ENCODE data around the gene ZNF783.
"Not testable (repeated sequence)": the region's sequence is repeated elsewhere in the genome, so short reads cannot be mapped to it uniquely, and the experiment has no call there.

The ZNF783 gene

DNA sequence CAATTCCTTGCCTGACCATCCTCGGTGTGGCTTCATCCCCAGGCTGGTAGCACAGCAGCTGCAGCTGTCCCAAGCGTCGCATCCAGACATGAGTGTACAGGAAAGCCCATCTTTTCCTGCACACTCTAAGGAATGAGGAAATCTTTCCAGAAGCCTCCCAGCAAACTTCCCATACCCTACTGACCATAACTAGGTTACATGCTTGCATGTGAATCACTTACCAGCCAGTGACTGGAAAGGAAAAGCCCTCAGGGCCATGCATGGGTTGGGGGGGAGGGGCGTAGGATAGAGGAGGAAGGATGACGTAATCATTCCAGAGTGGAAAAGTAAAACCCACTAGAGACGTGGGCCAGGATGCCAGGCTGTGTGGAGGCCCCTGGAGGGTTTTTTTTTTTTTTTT, 41.5 kb upstream of the ZNF783 start:
- Histone ChIP-seq H3K27me3 (replicated peaks; ENCODE audit: control insufficient read depth, insufficient read depth, low read length) (no peaks in the 10 kb centered on the region), H3K36me3 (ENCODE audit: control insufficient read depth, insufficient read depth, low read length) (peaks cover 25% of the 10 kb centered on the region), H3K4me3 (replicated peaks; ENCODE audit: low read depth, low read length) (no peak overlapping the region)
- TF ChIP-seq, protein P1, sequence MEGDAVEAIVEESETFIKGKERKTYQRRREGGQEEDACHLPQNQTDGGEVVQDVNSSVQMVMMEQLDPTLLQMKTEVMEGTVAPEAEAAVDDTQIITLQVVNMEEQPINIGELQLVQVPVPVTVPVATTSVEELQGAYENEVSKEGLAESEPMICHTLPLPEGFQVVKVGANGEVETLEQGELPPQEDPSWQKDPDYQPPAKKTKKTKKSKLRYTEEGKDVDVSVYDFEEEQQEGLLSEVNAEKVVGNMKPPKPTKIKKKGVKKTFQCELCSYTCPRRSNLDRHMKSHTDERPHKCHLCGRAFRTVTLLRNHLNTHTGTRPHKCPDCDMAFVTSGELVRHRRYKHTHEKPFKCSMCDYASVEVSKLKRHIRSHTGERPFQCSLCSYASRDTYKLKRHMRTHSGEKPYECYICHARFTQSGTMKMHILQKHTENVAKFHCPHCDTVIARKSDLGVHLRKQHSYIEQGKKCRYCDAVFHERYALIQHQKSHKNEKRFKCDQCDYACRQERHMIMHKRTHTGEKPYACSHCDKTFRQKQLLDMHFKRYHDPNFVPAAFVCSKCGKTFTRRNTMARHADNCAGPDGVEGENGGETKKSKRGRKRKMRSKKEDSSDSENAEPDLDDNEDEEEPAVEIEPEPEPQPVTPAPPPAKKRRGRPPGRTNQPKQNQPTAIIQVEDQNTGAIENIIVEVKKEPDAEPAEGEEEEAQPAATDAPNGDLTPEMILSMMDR (IDR thresholded peaks at IDR 0.05; ENCODE audit: insufficient read depth, low read length, poor library complexity, severe bottlenecking), result no peak
- DNase-seq (ENCODE audit: extremely low read depth, insufficient read length), result no peak

DNA sequence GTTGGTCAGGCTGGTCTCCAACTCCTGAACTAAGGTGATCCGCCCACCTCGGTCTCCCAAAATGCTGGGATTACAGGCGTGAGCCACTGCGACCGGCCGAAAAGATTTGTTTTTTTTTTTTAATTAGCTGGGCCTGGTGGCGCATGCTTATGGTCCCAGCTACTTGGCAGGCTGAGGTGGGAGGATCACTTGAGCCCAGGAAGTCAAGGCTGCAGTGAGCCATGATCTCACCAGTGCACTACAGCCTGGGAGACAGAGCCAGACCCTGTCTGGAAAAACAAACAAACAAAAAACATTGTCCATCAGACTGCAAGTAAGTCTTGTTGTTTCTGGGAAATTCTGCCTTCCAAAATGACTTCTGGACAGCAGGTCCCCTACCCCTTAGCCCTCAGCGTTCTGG, 38.8 kb upstream of the ZNF783 start:
- TF ChIP-seq, protein P1 (IDR thresholded peaks at IDR 0.05; ENCODE audit: insufficient read depth, low read length, poor library complexity, severe bottlenecking), result no peak
- peaks cover 17% of the 10 kb centered on the region for H3K36me3 ChIP-seq (ENCODE audit: control insufficient read depth, insufficient read depth, low read length)
- no peak for DNase-seq (ENCODE audit: extremely low read depth, insufficient read length)
- no peak overlapping the region for H3K4me3 ChIP-seq (replicated peaks; ENCODE audit: low read depth, low read length)
- no peaks in the 10 kb centered on the region for H3K27me3 ChIP-seq (replicated peaks; ENCODE audit: control insufficient read depth, insufficient read depth, low read length)

DNA sequence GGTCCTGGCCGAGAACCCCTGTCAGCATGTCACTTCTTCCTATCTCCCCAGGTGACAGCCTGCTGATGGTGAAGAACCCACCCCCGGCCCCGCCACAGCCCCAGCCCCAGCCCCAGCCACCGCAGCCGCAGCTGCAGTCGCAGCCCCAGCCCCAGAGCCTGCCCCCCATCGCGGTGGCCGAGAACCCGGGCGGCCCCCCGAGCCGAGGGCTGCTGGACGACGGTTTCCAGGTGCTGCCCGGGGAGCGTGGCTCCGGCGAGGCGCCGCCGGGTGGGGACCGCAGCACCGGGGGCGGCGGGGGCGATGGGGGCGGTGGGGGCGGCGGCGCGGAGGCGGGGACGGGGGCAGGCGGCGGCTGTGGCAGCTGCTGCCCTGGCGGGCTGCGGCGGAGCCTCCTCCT, 38.2 kb upstream of the ZNF783 start:
- TF ChIP-seq, protein P1 (IDR thresholded peaks at IDR 0.05; ENCODE audit: insufficient read depth, low read length, poor library complexity, severe bottlenecking), result no peak
- H3K36me3 ChIP-seq (ENCODE audit: control insufficient read depth, insufficient read depth, low read length), result peaks cover 13% of the 10 kb centered on the region
- H3K4me3 ChIP-seq (replicated peaks; ENCODE audit: low read depth, low read length), result no peak overlapping the region
- no peaks in the 10 kb centered on the region for H3K27me3 ChIP-seq (replicated peaks; ENCODE audit: control insufficient read depth, insufficient read depth, low read length)
- no peak for DNase-seq (ENCODE audit: extremely low read depth, insufficient read length)

DNA sequence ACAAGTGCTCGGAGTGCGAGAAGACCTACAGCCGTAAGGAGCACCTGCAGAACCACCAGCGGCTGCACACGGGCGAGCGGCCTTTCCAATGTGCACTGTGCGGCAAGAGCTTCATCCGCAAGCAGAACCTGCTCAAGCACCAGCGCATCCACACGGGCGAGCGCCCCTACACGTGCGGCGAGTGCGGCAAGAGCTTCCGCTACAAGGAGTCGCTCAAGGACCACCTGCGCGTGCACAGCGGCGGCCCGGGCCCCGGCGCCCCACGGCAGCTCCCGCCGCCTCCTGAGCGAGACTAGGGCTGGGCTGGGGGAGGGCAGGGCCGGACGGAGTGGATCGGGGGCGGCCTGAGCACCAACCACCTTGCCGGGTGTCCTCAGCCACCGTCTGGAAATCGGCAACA, 37.6 kb upstream of the ZNF783 start:
- Histone ChIP-seq H3K36me3 (ENCODE audit: control insufficient read depth, insufficient read depth, low read length) (peaks cover 11% of the 10 kb centered on the region), H3K4me3 (replicated peaks; ENCODE audit: low read depth, low read length) (no peak overlapping the region), H3K27me3 (replicated peaks; ENCODE audit: control insufficient read depth, insufficient read depth, low read length) (no peaks in the 10 kb centered on the region)
- DNase-seq (ENCODE audit: extremely low read depth, insufficient read length), result no peak
- TF ChIP-seq, protein P1 (IDR thresholded peaks at IDR 0.05; ENCODE audit: insufficient read depth, low read length, poor library complexity, severe bottlenecking), result no peak

DNA sequence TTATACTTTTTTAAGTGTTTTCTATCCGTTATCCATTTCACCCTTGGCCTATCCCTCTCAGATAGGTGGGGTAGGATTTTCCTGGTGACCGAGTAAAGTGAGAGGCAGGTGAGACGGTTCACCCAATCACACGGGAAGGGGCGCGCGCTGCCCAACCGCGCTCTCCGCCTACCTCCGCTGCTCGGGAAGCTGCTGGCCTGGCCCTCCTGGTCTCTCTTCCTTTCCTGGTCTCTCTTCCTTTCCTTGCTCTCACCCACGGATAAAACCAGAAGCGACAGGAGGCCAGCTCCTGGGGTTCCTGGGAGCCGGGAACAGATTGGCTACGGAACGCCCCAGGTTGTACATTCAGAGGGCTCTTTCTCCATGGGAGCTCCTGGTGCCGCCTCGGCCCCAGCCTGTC, 36.9 kb upstream of the ZNF783 start:
- DNase-seq (ENCODE audit: extremely low read depth, insufficient read length), result no peak
- no peak overlapping the region for H3K4me3 ChIP-seq (replicated peaks; ENCODE audit: low read depth, low read length)
- TF ChIP-seq, protein P1 (IDR thresholded peaks at IDR 0.05; ENCODE audit: insufficient read depth, low read length, poor library complexity, severe bottlenecking), result no peak
- H3K36me3 ChIP-seq (ENCODE audit: control insufficient read depth, insufficient read depth, low read length), result peaks cover 11% of the 10 kb centered on the region
- H3K27me3 ChIP-seq (replicated peaks; ENCODE audit: control insufficient read depth, insufficient read depth, low read length), result no peaks in the 10 kb centered on the region

DNA sequence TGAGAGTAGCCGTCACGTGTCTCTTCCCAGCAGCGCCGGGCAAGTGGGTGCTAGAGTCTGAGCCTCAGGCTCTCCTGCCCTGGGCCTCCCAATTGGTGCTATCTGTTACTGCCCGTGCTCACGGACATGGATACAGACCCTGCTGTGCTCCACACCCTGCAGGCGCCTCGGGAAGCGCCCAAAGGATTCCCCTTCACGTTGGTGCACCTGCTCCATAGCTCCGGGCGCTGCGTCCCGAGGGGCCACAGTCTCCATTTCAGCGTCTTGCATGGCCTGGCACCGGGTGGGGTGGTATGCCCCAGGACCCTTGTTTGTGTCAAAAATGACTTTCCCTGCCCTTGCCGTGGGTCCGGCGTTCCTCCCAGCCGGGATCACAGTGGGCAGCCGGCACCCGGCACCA, 36.3 kb upstream of the ZNF783 start:
- no peak for DNase-seq (ENCODE audit: extremely low read depth, insufficient read length)
- Histone ChIP-seq H3K4me3 (replicated peaks; ENCODE audit: low read depth, low read length) (no peak overlapping the region), H3K27me3 (replicated peaks; ENCODE audit: control insufficient read depth, insufficient read depth, low read length) (no peaks in the 10 kb centered on the region), H3K36me3 (ENCODE audit: control insufficient read depth, insufficient read depth, low read length) (peaks cover 11% of the 10 kb centered on the region)
- TF ChIP-seq, protein P1 (IDR thresholded peaks at IDR 0.05; ENCODE audit: insufficient read depth, low read length, poor library complexity, severe bottlenecking), result no peak

DNA sequence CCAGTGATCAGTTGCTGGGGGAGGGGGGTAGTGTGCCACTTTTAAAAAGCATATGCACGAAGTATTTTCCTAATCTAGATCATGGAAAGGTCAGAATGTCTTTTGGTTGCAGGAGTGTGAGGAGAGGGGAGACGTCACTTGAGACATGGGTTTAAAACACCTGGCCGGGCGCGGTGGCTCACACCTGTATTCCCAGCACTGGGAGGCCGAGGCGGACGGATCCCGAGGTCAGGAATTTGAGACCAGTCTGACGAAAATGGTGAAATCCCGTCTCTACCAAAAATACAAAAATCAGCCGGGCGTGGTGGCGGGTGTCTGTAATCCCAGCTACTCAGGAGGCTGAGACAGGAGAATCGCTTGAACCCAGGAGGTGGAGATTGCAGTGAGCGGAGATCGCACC, 35.6 kb upstream of the ZNF783 start:
- not testable (repeated sequence) for H3K27me3 ChIP-seq (replicated peaks; ENCODE audit: control insufficient read depth, insufficient read depth, low read length); H3K4me3 ChIP-seq (replicated peaks; ENCODE audit: low read depth, low read length); H3K36me3 ChIP-seq (ENCODE audit: control insufficient read depth, insufficient read depth, low read length); DNase-seq (ENCODE audit: extremely low read depth, insufficient read length)
